Measurements from ENCODE around the gene SH3TC1. TPM values are rescaled to one million over a fixed set of nuclear protein-coding genes. Genes with fewer than 3 reads are reported as not detected.

SH3TC1 gene
- total and polyA plus RNA-seq, 4 experiments from 2014 or later: 7.9 to 41.3 (median 25.7) TPM

- H3K4me3 ChIP-seq (ENCODE audit: low read length in 2 of 2): no peak overlapping the region
- no peaks in the 10 kb centered on the region for H3K27me3 ChIP-seq (ENCODE audit: insufficient read depth, low read length)
- no peak overlapping the region for H3K4me3 Mint-ChIP-seq
- DNase-seq: no peak
- CTCF ChIA-PET (ENCODE audit: partially characterized antibody): no interaction called here
- POLR2A ChIA-PET (ENCODE audit: partially characterized antibody): no interaction called here
- intact Hi-C loops (cut with micrococcal nuclease): no loop called here
- peaks cover 9 to 18% (median 13%) of the 10 kb centered on the region in 4 donors for H3K4me1 Mint-ChIP-seq
- peaks cover 2 to 8% of the 10 kb centered on the region in 2 donors for H3K27me3 Mint-ChIP-seq
- peaks cover 5 to 16% (median 10%) of the 10 kb centered on the region in 8 donors for H3K9me3 Mint-ChIP-seq
- peaks cover 6% of the 10 kb centered on the region for H3K4me1 ChIP-seq (ENCODE audit: insufficient read depth, low read length)
- H3K27ac ChIP-seq (ENCODE audit: low read depth, low read length): no peak overlapping the region
- H3K27ac Mint-ChIP-seq: no peak overlapping the region
- H3K36me3 ChIP-seq (ENCODE audit: insufficient read depth, low read length): no peaks in the 10 kb centered on the region
- H3K9me3 ChIP-seq (ENCODE audit: control insufficient read depth in 1 of 2, low read length in 2 of 2): peaks cover 3 to 4% of the 10 kb centered on the region in 2 donors
- peaks cover 0 to 5% of the 10 kb centered on the region in 2 donors for H3K36me3 Mint-ChIP-seq
Observed at GRCh38 chr4:8163436-8164193, 35.5 kb upstream of the SH3TC1 start.

GRCh38 chr4:8164194-8164565, 34.9 kb upstream of the SH3TC1 start:
- ChIA-PET POLR2A (ENCODE audit: partially characterized antibody) (no interaction called here), CTCF (ENCODE audit: partially characterized antibody) (no interaction called here)
- no peaks in the 10 kb centered on the region for H3K27me3 ChIP-seq (ENCODE audit: insufficient read depth, low read length)
- Mint-ChIP-seq H3K36me3 (peaks cover 0 to 2% of the 10 kb centered on the region in 2 donors), H3K4me3 (no peak overlapping the region), H3K27me3 (peaks cover 2 to 4% of the 10 kb centered on the region in 2 donors), H3K27ac (no peak overlapping the region), H3K4me1 (peaks cover 6 to 12% (median 9%) of the 10 kb centered on the region in 4 donors), H3K9me3 (peaks cover 5 to 21% (median 11%) of the 10 kb centered on the region in 8 donors)
- peaks cover 4 to 7% of the 10 kb centered on the region in 2 donors for H3K9me3 ChIP-seq (ENCODE audit: control insufficient read depth in 1 of 2, low read length in 2 of 2)
- DNase-seq: no peak
- no peak overlapping the region for H3K4me3 ChIP-seq (ENCODE audit: low read length in 2 of 2)
- H3K4me1 ChIP-seq (ENCODE audit: insufficient read depth, low read length): peaks cover 6% of the 10 kb centered on the region
- no peak overlapping the region for H3K27ac ChIP-seq (ENCODE audit: low read depth, low read length)
- no peaks in the 10 kb centered on the region for H3K36me3 ChIP-seq (ENCODE audit: insufficient read depth, low read length)
- intact Hi-C loops (cut with micrococcal nuclease): no loop called here

- H3K27ac Mint-ChIP-seq: no peak overlapping the region
- H3K4me3 Mint-ChIP-seq: no peak overlapping the region
- no peak overlapping the region for H3K4me3 ChIP-seq (ENCODE audit: low read length in 2 of 2)
- intact Hi-C loops (cut with micrococcal nuclease): no loop called here
- H3K36me3 Mint-ChIP-seq: peaks cover 0 to 2% of the 10 kb centered on the region in 2 donors
- peaks cover 2 to 4% of the 10 kb centered on the region in 2 donors for H3K27me3 Mint-ChIP-seq
- H3K36me3 ChIP-seq (ENCODE audit: insufficient read depth, low read length): no peaks in the 10 kb centered on the region
- H3K27me3 ChIP-seq (ENCODE audit: insufficient read depth, low read length): no peaks in the 10 kb centered on the region
- ChIA-PET POLR2A (ENCODE audit: partially characterized antibody) (no interaction called here), CTCF (ENCODE audit: partially characterized antibody) (no interaction called here)
- peaks cover 1% of the 10 kb centered on the region for H3K4me1 ChIP-seq (ENCODE audit: insufficient read depth, low read length)
- peaks cover 3 to 8% (median 6%) of the 10 kb centered on the region in 4 donors for H3K4me1 Mint-ChIP-seq
- no peak for DNase-seq
- H3K9me3 ChIP-seq (ENCODE audit: control insufficient read depth in 1 of 2, low read length in 2 of 2): peaks cover 4 to 7% of the 10 kb centered on the region in 2 donors
- no peak overlapping the region for H3K27ac ChIP-seq (ENCODE audit: low read depth, low read length)
- peaks cover 5 to 24% (median 13%) of the 10 kb centered on the region in 8 donors for H3K9me3 Mint-ChIP-seq
Observed at GRCh38 chr4:8164687-8165086, 34.4 kb upstream of the SH3TC1 start.

- H3K36me3 ChIP-seq (ENCODE audit: insufficient read depth, low read length): no peaks in the 10 kb centered on the region
- DNase-seq: no peak
- peaks cover 4 to 7% of the 10 kb centered on the region in 2 donors for H3K9me3 ChIP-seq (ENCODE audit: control insufficient read depth in 1 of 2, low read length in 2 of 2)
- CTCF ChIA-PET (ENCODE audit: partially characterized antibody): no interaction called here
- no peak overlapping the region for H3K27ac ChIP-seq (ENCODE audit: low read depth, low read length)
- intact Hi-C loops (cut with micrococcal nuclease): no loop called here
- Mint-ChIP-seq H3K4me1 (peaks cover 0 to 4% (median 3%) of the 10 kb centered on the region in 4 donors), H3K27ac (no peak overlapping the region), H3K36me3 (peaks cover 0 to 2% of the 10 kb centered on the region in 2 donors), H3K4me3 (no peak overlapping the region), H3K9me3 (peaks cover 5 to 24% (median 13%) of the 10 kb centered on the region in 8 donors), H3K27me3 (peaks cover 3 to 9% of the 10 kb centered on the region in 2 donors)
- H3K27me3 ChIP-seq (ENCODE audit: insufficient read depth, low read length): no peaks in the 10 kb centered on the region
- H3K4me1 ChIP-seq (ENCODE audit: insufficient read depth, low read length): no peaks in the 10 kb centered on the region
- H3K4me3 ChIP-seq (ENCODE audit: low read length in 2 of 2): no peak overlapping the region
- POLR2A ChIA-PET (ENCODE audit: partially characterized antibody): no interaction called here
Observed at GRCh38 chr4:8165374-8165896, 33.7 kb upstream of the SH3TC1 start.

GRCh38 chr4:8167291-8167690, 31.8 kb upstream of the SH3TC1 start:
- H3K4me1 ChIP-seq (ENCODE audit: insufficient read depth, low read length): no peaks in the 10 kb centered on the region
- no peaks in the 10 kb centered on the region for H3K36me3 ChIP-seq (ENCODE audit: insufficient read depth, low read length)
- intact Hi-C loops (cut with micrococcal nuclease): no loop called here
- no peak overlapping the region for H3K27ac ChIP-seq (ENCODE audit: low read depth, low read length)
- no peak for DNase-seq
- no peak overlapping the region for H3K4me3 ChIP-seq (ENCODE audit: low read length in 2 of 2)
- no peak overlapping the region for H3K27ac Mint-ChIP-seq
- peaks cover 0 to 5% (median 1%) of the 10 kb centered on the region in 4 donors for H3K4me1 Mint-ChIP-seq
- H3K9me3 Mint-ChIP-seq: peaks cover 5 to 24% (median 13%) of the 10 kb centered on the region in 8 donors
- ChIA-PET POLR2A (ENCODE audit: partially characterized antibody) (no interaction called here), CTCF (ENCODE audit: partially characterized antibody) (no interaction called here)
- H3K27me3 Mint-ChIP-seq: peaks cover 9 to 12% of the 10 kb centered on the region in 2 donors
- H3K9me3 ChIP-seq (ENCODE audit: control insufficient read depth in 1 of 2, low read length in 2 of 2): peaks cover 4 to 7% of the 10 kb centered on the region in 2 donors
- H3K4me3 Mint-ChIP-seq: no peak overlapping the region
- H3K36me3 Mint-ChIP-seq: peaks cover 0 to 2% of the 10 kb centered on the region in 2 donors
- H3K27me3 ChIP-seq (ENCODE audit: insufficient read depth, low read length): no peaks in the 10 kb centered on the region

- Mint-ChIP-seq H3K27me3 (peaks cover 9 to 12% of the 10 kb centered on the region in 2 donors), H3K4me1 (peaks cover 0 to 5% (median 1%) of the 10 kb centered on the region in 4 donors), H3K27ac (no peak overlapping the region), H3K9me3 (peaks cover 5 to 24% (median 13%) of the 10 kb centered on the region in 8 donors), H3K4me3 (peak overlapping the region in 1 of 8 donors; percentile 38), H3K36me3 (peaks cover 0 to 2% of the 10 kb centered on the region in 2 donors)
- ChIA-PET CTCF (ENCODE audit: partially characterized antibody) (no interaction called here), POLR2A (ENCODE audit: partially characterized antibody) (no interaction called here)
- intact Hi-C loops (cut with micrococcal nuclease): no loop called here
- Histone ChIP-seq H3K27me3 (ENCODE audit: insufficient read depth, low read length) (no peaks in the 10 kb centered on the region), H3K4me1 (ENCODE audit: insufficient read depth, low read length) (no peaks in the 10 kb centered on the region), H3K4me3 (ENCODE audit: low read length in 2 of 2) (no peak overlapping the region), H3K9me3 (ENCODE audit: control insufficient read depth in 1 of 2, low read length in 2 of 2) (peaks cover 4 to 7% of the 10 kb centered on the region in 2 donors), H3K27ac (ENCODE audit: low read depth, low read length) (no peak overlapping the region), H3K36me3 (ENCODE audit: insufficient read depth, low read length) (no peaks in the 10 kb centered on the region)
- no peak for DNase-seq
Observed at GRCh38 chr4:8167815-8168214, 31.3 kb upstream of the SH3TC1 start.

- Histone ChIP-seq H3K4me3 (ENCODE audit: low read length in 2 of 2) (no peak overlapping the region), H3K27me3 (ENCODE audit: insufficient read depth, low read length) (no peaks in the 10 kb centered on the region), H3K27ac (ENCODE audit: low read depth, low read length) (no peak overlapping the region), H3K4me1 (ENCODE audit: insufficient read depth, low read length) (no peaks in the 10 kb centered on the region), H3K9me3 (ENCODE audit: control insufficient read depth in 1 of 2, low read length in 2 of 2) (peaks cover 4 to 7% of the 10 kb centered on the region in 2 donors), H3K36me3 (ENCODE audit: insufficient read depth, low read length) (no peaks in the 10 kb centered on the region)
- Mint-ChIP-seq H3K27me3 (peaks cover 9 to 12% of the 10 kb centered on the region in 2 donors), H3K4me1 (peaks cover 0 to 5% (median 1%) of the 10 kb centered on the region in 4 donors), H3K36me3 (peaks cover 0 to 2% of the 10 kb centered on the region in 2 donors), H3K9me3 (peaks cover 5 to 24% (median 13%) of the 10 kb centered on the region in 8 donors), H3K4me3 (no peak overlapping the region), H3K27ac (no peak overlapping the region)
- CTCF ChIA-PET (ENCODE audit: partially characterized antibody): no interaction called here
- DNase-seq: no peak
- intact Hi-C loops (cut with micrococcal nuclease): no loop called here
- POLR2A ChIA-PET (ENCODE audit: partially characterized antibody): no interaction called here
Observed at GRCh38 chr4:8168232-8168631, 30.9 kb upstream of the SH3TC1 start.
